Kidney capillary endothelial cell (primary cell): ENCODE measurements around the gene DDX42.
A peak's percentile ranks its signal among the peaks of the same experiment; 100 is the strongest.

ENCODE experiments used
- DNase-seq: peaks from one replicate; pipeline ENCODE4 v3.0.0-alpha.2; 2018; ENCODE audit warnings: low spot score

DDX42 gene

DNA sequence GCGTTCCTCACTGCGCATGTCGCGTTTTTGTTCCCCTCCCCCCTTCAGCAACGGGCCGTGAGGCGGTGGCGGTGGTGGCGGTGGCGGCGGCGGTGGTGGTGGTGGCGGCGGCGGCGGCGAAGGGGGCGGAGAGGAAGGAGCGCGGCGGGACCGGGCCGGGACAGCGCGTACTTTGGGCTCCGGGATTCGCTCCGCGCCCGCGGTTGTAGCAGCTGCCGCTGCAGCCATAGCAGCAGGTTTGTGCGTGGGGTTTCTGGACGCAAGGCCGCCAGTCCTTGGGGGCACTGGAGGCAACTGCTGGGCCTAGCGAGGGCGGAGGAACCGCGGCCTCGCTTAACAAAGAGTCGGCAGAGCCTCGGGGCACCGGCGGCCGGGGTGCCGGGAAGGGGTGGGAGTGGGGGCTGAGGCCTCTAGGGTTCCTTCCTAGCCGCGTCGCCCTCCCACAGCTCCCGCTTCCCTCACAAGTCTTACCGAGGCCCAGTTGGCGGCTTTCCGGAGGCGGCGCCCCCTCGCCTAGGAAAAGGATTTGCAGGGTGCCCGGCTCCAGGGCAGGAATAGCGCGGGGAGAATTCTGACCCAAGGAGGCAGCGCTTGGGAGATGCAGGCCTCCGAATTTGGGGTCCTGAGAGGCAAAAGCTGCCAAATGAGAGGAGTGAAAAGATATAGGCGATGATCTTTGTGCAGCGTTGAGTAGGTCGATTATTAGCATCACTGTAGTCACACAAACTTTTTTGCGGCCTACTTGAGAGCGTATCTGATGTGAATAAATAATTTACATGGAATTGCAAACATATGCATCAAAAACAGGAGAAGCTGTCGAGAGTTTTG, at the start of gene DDX42:
DDX42 (plus strand) TSS at position 30 of the 828 bp plus-strand sequence. CDS start 12,880 bp downstream, outside the sequence.
- peak; percentile 46 for DNase-seq

DNA sequence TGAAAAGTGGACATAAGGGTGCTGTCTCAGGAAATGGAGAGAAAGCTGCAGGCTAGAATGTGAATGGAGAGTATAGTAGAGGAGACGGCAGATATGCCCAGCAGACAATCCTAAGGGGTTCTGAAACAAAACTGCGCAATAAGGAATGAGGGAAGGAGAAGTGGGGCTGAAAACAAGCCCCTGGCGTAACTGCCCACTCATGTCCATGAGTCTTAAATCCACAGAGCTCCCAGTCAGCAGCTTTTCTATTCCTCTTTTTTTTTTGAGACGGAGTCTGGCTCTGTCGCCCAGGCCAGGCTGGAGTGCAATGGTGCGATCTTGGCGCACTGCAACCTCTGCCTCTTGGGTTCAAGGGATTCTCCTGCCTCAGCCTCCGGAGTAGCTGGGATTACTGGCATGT, 38.3 kb upstream of the DDX42 start:
- DNase-seq = no peak

DNA sequence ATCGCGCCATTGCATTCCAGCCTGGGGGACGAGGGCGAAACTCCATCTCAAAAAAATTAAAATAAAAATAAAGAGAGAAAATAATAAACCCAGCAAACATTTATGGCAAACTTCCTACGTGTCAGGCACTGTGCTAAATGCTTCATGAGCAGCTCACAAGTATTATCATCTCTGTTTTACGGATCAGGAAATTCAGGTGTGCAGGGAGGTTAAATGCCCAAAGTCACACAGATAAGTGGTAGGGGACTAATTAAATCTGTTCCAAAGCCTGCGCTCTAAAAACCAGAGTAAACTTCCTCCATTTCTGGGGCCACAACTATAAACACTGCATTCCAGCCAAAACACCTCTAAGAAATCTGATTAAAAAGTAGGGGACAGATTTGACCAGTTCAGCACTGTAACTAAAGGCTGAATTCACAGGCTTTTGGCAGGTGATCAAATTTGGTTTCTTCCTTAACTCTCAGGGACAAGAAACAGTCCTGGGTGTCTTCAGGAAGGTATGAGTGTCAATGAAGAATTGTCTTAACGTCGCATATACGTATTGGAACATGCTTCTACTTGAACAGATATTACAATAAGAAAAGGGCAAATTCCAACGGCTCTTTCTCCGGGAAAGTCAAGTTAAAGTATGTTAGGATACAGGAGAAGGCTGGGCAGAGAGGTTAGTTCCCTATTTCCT, 33.4 kb upstream of the DDX42 start:
- DNase-seq = no peak

GRCh38 chr17:63741143-63741407, 32.9 kb upstream of the DDX42 start:
- DNase-seq = peak; percentile 16

DNA sequence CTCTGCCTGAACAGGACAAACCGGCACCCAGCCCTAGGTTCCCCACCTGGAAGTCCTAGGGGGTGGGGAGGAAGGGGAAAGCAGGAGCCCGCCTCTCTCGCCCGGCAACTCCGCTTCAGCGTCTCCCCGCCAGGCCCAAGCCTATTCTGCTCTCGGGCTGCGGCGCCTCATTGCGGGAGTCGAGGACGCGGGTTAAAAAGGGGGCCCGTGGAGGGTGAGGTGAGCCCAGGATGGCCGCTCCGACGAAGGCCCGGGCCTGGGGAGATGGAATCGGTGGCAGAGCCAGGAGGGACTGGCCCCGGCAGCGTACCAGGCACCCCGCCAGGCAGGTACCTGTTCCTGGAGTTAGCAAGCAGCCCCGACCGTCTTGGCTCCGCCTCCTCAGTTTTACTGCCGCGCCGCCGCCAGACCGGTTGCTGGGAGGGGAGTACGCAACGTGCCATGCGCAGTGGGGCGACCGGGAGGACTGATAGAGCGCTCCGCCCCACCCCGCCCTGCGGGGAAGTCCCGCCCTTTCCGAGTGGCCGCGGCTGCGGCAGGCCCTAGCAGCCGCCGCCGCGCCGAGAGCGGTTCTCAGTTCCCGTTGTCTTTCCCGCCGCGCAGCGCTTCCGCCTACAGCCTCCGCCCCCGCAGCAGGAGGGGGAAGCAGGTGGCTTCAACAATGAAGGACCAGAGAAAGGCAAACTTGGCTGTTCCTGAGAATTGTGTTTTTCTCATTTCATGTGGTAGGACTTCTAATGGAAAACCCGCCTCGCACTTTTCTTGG, 32.4 kb upstream of the DDX42 start, which contains the start of gene STRADA:
STRADA (minus strand) TSS at position 392 of the 766 bp plus-strand sequence. CDS start 13,430 bp downstream, outside the sequence.
- peak; percentile 95 for DNase-seq

DNA sequence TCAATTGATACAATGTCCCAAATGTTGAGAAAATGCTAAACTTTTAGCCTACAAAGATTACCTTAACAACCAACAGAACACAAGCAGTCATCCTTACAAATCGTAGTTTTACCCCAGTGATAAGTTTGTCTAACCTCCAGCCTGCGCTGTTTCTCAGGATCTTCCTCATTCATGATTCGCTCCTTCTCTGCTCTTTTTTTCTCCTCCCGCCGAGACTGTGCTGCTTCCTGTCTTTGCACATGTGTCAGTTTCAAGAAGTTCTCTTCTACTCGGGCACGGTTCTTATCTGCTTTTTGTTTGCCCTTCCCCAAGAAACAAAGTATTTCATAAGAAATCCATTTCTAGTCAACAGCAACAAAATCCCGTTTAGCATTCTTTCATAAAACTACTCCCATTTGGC, 22.2 kb upstream of the DDX42 start:
- DNase-seq = no peak

DNA sequence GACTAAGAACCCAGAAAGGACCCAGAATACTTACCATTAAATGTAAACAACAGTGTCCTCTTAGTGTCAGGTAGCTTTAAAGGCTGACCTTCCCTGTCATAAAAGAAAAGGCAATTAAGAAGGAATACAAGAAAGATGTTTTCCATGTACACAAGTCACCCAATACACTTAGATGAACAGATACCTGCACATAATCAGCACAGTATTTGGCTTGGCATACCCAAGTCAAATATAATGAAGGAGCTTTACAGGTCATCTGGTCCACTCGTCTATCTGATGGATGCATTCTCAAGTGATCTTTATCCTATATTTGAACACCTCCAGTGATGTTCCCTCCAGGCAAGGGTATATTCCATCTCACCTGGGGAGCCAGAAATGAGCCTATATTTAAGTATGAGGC, 21.3 kb upstream of the DDX42 start:
- no peak for DNase-seq

- DNase-seq = no peak
Observed at GRCh38 chr17:63753215-63753614, 20.8 kb upstream of the DDX42 start.

GRCh38 chr17:63754046-63754445, 19.9 kb upstream of the DDX42 start:
- no peak for DNase-seq

DNA sequence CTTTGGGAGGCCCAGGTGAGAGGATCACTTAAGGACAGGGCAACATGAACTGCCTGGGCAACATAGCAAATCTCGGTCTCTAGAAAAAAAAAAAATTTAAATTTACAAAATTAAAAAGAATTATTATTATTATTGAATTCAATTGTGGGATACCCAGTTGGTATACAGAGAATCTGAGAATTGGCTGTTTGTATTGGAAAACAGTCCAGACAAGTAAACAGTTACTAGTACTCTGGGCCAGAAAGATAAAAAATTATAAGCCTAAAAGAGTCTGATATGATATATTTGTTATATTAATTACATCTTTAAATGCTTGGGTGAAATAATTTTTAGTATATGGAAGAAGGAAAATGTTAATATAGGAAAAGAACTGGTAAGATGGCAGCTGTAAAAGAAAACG, 15.5 kb upstream of the DDX42 start:
- DNase-seq = no peak

GRCh38 chr17:63760771-63761539, 13.0 kb upstream of the DDX42 start:
- no peak for DNase-seq

DNA sequence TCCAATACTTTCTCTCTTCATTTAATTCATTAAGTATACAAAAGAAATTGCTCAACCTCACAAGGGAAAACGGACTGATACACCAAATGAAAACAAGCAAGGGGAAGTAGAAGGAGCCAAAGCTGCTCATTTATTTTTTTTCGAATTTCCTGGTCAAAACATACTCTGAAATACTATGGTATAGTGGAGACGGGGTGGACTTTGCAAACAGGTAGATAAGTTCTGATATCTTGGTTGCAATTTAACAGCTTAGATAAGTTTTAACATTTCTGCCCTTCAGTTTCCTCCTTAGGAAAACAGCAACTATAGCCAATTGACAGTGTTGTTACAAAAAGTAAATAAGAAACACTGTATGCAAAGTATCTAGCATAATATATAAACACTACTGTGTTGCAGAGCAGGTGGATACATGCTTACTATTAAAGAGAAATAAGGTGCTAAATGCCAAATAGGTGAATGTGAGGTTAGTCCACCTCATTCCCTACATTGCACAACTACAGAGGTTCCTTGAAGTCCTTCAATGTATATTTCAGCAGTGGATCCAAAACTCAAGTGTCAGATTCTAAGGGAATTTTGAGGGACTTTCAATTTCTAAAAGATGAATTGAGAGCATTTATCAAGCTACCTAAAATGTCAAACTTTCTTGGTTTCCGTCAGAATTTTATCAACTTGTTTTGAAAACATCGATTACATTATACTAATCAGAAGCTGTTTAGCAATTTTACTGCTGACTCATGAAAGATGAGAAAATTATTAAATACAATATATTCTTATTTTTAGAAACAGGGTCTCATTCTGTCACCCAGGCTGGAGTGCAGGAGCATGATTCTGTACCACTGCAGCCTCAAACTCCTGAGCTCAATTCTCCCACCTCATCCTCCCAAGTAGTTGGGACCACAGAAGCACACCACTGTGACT, 11.6 kb upstream of the DDX42 start:
- no peak for DNase-seq

DNA sequence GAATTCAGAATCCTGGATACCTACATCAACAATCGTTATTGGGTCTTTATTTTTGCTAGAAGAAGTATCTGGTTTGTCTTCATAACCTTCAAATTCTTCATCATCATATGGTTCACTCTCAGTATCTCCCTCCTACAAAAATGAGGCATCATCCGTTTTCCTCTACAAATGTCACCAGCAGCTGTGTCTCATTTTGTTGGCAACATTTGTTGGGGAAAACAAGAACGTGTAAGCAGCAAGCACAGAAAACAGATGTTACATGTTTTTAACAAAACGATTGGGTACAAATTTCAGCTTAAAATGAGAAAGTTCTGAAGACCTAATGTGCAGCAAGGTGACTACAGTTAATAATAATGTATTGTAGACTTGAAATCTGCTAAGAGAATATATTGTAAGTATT, 9.3 kb upstream of the DDX42 start:
- DNase-seq = no peak

- DNase-seq = no peak
Observed at GRCh38 chr17:63766754-63767153, 7.2 kb upstream of the DDX42 start.

- no peak for DNase-seq
Observed at GRCh38 chr17:63768433-63768832, 5.5 kb upstream of the DDX42 start.

DNA sequence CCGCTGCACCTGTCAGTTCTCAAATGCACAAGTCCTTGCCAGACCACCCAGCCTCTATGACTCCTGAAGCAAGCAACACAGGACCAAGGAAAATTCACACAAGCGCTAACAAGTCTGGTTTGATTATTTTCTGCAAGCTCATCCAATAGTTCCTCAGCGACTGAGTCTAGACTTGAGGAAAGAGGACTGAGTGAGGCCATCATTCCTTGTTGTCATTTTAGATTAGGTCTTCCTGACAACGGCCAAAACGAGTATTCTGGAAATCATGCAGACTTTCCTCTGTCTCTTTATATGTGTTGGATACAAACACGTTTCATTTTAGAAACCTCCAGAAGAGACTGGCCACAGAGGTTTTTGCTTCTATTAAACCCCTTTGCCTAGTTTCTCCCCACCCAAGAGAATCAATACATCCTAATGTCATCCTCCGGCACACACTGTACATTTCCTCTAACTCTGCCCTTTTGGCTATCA, 1.1 kb upstream of the DDX42 start:
- peak; percentile 21 for DNase-seq

- DNase-seq = peak; percentile 99
Observed at GRCh38 chr17:63773272-63774140, 464 bp upstream of the DDX42 start, which contains the start of gene CCDC47. TSS of gene CCDC47 (minus strand) at chr17:63773597. CDS start at chr17:63766175, 7,422 bp downstream.

GRCh38 chr17:63774969-63775265, 947 bp downstream of the DDX42 start:
- peak; percentile 30 for DNase-seq

DNA sequence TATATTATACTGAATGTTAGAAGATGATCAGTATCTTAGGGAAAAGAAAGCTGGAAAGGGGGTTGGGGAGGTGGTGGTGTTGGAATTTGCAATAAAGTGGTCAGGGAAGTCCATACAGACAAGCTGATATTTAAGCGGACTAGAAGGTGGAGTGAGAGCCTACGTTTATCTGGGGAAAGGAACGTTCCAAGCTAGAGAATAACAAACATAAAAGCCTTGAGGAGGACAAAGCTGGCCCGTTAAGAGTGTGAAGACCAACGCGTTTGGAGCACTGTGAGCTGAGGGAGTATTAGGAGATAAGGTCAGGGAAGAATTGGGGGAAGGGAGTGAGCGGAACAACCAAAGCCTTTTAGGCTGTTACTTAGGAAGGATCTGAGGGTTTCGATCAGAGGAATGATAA, 1.4 kb downstream of the DDX42 start:
- peak; percentile 13 for DNase-seq

- DNase-seq = no peak
Observed at GRCh38 chr17:63780507-63780906, 6.5 kb downstream of the DDX42 start.
